Endothelial cell of umbilical vein (primary cell): ENCODE results near the gene DIABLO. TPM values are rescaled to one million over a fixed set of nuclear protein-coding genes. Genes with fewer than 3 reads are reported as not detected.

Source experiments
- BruUV-seq: library from RNA; stranded (reverse); fragments of 400-500 nt; replicated peaks from 2 replicates; lab custom pipeline; 2021; lab: Mats Ljungman, UMichigan
- CTCF ChIA-PET: fragments of 300-600, 350-600 bp; sonication (Branson Sonifier 250); formaldehyde crosslinking; loops from one replicate; lab custom pipeline; 2021; ENCODE audit warnings: antibody characterized with exemption, inconsistent platforms; lab: Charles Lee
- POLR2A ChIA-PET: fragments of 300-600, 350-600 bp; sonication (Branson Sonifier 250); formaldehyde crosslinking; loops from one replicate; lab custom pipeline; 2021; ENCODE audit warnings: antibody characterized with exemption, inconsistent platforms; lab: Charles Lee
- DNase-seq: peaks from one replicate; pipeline ENCODE4 v3.0.0-alpha.2; 2011; ENCODE audit warnings: low read depth, low spot score
- FAIRE-seq: peaks from 2 replicates; lab custom pipeline; 2011; peaks lifted over from hg19 to GRCh38; lab: Jason Lieb, UNC
- H2AFZ ChIP-seq: 2 replicates; pipeline ENCODE4 v1.6.0; 2012; ENCODE audit warnings: low read depth, low read length, control low read depth, inconsistent platforms
- H3K27ac ChIP-seq: 2 replicates; pipeline ENCODE4 v1.5.1; 2011; ENCODE audit warnings: low read depth, mild to moderate bottlenecking, control low read depth, low read length, moderate library complexity; ENCODE audit not compliant: insufficient read depth
- H3K27me3 ChIP-seq, 2 experiments: 2 replicates each; pipeline versions ENCODE4 v1.6.0 to v1.6.1; 2011; ENCODE audit warnings: low read length in 2 of 2, mixed read lengths in 1 of 2; ENCODE audit not compliant: control insufficient read depth in 2 of 2, insufficient read depth in 2 of 2
- H3K36me3 ChIP-seq, 2 experiments: 2 replicates in 1 of 2; 3 replicates in 1 of 2; pipeline ENCODE4 v1.5.1; 2011; ENCODE audit warnings: low read length in 2 of 2, mild to moderate bottlenecking in 1 of 2, moderate library complexity in 1 of 2; ENCODE audit not compliant: control insufficient read depth in 2 of 2, insufficient read depth in 2 of 2; ENCODE audit errors: extremely low read depth in 1 of 2
- H3K4me1 ChIP-seq: 3 replicates; pipeline ENCODE4 v1.5.1; 2011; ENCODE audit warnings: mild to moderate bottlenecking, low read length; ENCODE audit not compliant: control insufficient read depth, insufficient read depth; ENCODE audit errors: extremely low read depth
- H3K4me2 ChIP-seq: 2 replicates; pipeline ENCODE4 v1.6.1; 2011; ENCODE audit warnings: low read length, control low read depth, mixed read lengths; ENCODE audit not compliant: insufficient read depth
- H3K4me3 ChIP-seq, 3 experiments: fragments of 200-600 bp in 1 of 3; sonication (generic), shearing (Covaris generic) in 1 of 3; replicated peaks in 1 of 3; 2 replicates each; pipeline ENCODE4 v1.5.1; 2011 to 2016; ENCODE audit warnings: control low read depth in 3 of 3, low read length in 3 of 3, mild to moderate bottlenecking in 2 of 3, inconsistent platforms in 1 of 3, low read depth in 1 of 3, moderate library complexity in 1 of 3; ENCODE audit not compliant: insufficient read depth in 1 of 3
- H3K79me2 ChIP-seq: 2 replicates; pipeline ENCODE4 v1.6.0; 2012; ENCODE audit warnings: low read length, inconsistent platforms; ENCODE audit not compliant: control insufficient read depth, insufficient read depth
- H3K9ac ChIP-seq: replicated peaks from 2 replicates; pipeline ENCODE3; 2011; ENCODE audit warnings: low read length, control low read depth; ENCODE audit not compliant: insufficient read depth; ENCODE audit errors: extremely low read depth
- H3K9me1 ChIP-seq: replicated peaks from 3 replicates; pipeline ENCODE4 v1.6.0; 2011; ENCODE audit warnings: mild to moderate bottlenecking, low read length; ENCODE audit not compliant: control insufficient read depth, insufficient read depth; ENCODE audit errors: extremely low read depth
- H3K9me3 ChIP-seq: replicated peaks from 2 replicates; pipeline ENCODE4 v1.5.1; 2012; ENCODE audit warnings: low read length, inconsistent platforms; ENCODE audit not compliant: control insufficient read depth, insufficient read depth
- H4K20me1 ChIP-seq: replicated peaks from 2 replicates; pipeline ENCODE3; 2011; ENCODE audit warnings: mild to moderate bottlenecking, low read length; ENCODE audit not compliant: control insufficient read depth, insufficient read depth; ENCODE audit errors: extremely low read depth
- EZH2 ChIP-seq: IDR thresholded peaks from 2 replicates; pipeline ENCODE4 v1.6.1; 2012; ENCODE audit warnings: borderline replicate concordance, low read depth, mild to moderate bottlenecking, moderate library complexity, low read length, inconsistent platforms; ENCODE audit not compliant: severe bottlenecking
- FOS ChIP-seq: IDR thresholded peaks from 2 replicates; pipeline ENCODE4 v1.6.1; 2011; ENCODE audit warnings: mild to moderate bottlenecking, low read length, moderate library complexity, borderline replicate concordance; ENCODE audit not compliant: insufficient read depth
- GATA2 ChIP-seq: IDR thresholded peaks from 2 replicates; pipeline ENCODE4 v1.7.0; 2011; ENCODE audit warnings: low read depth, mild to moderate bottlenecking, moderate library complexity, mixed read lengths, low read length; ENCODE audit not compliant: insufficient read length, insufficient read depth
- JUN ChIP-seq: IDR thresholded peaks from 2 replicates; pipeline ENCODE4 v1.6.1; 2011; ENCODE audit warnings: borderline replicate concordance, low read depth; ENCODE audit not compliant: insufficient read length, insufficient read depth
- MYC ChIP-seq: IDR thresholded peaks from one replicate; pipeline ENCODE4 v1.6.1; 2011; ENCODE audit warnings: mild to moderate bottlenecking, low read depth, low read length
- POLR2A ChIP-seq: IDR thresholded peaks from 2 replicates; pipeline ENCODE4 v1.6.1; 2012; ENCODE audit warnings: low read depth, mild to moderate bottlenecking, control low read depth, low read length
- POLR2AphosphoS5 ChIP-seq: IDR thresholded peaks from 2 replicates; pipeline ENCODE4 v1.6.1; 2012; ENCODE audit warnings: low read depth, mild to moderate bottlenecking, control low read depth, low read length, moderate library complexity; ENCODE audit not compliant: insufficient read depth
- dilution Hi-C: fragments of 300-500 bp; cut with MboI; formaldehyde crosslinking; loops from one replicate; pipeline ENCODE4 v1.15.0; 2019; ENCODE audit warnings: low sequenced_read_pairs; ENCODE audit not compliant: extremely low pct_ligation_motif_present
- intact Hi-C: fragments of 100-400 bp; cut with micrococcal nuclease; formaldehyde crosslinking; loops from one replicate; pipeline ENCODE4 v1.10.0; 2022
- polyA plus RNA-seq, 4 experiments: library from polyadenylated mRNA; depleted of rRNA in 3 of 4; stranded (reverse) in 3 of 4; unstranded in 1 of 4; fragments of >200 nt; gene quantifications; 2 replicates each; pipeline versions ENCODE4 v1.2.1 to v1.2.3, GENCODE V29; 2011 to 2012; ENCODE audit warnings: missing spikeins in 1 of 4
- total RNA-seq: library from RNA; stranded (reverse); gene quantifications from 2 replicates; pipeline ENCODE4 v1.2.3, GENCODE V29; 2021
- TF ChIP-seq, protein P1 (sequence below): IDR thresholded peaks from 2 replicates; pipeline ENCODE4 v1.6.1; 2011; ENCODE audit not compliant: insufficient read depth, insufficient read length
- TF ChIP-seq, protein P2 (sequence below), 2 donors: IDR thresholded peaks; 1 replicate in 1 of 2; 2 replicates in 1 of 2; pipeline ENCODE4 v1.5.1; 2011; ENCODE audit warnings: low read length in 2 of 2, mild to moderate bottlenecking in 2 of 2, moderate library complexity in 2 of 2, control low read depth in 1 of 2, inconsistent platforms in 1 of 2, low read depth in 1 of 2; ENCODE audit not compliant: insufficient read depth in 1 of 2; ENCODE audit errors: extremely low read depth in 1 of 2

DIABLO gene
- total and polyA plus RNA-seq, 2 donors (not counting 3 experiments of a cell fraction or from before 2014, with no cell fraction given) = 49.9 to 55.4 TPM

DNA sequence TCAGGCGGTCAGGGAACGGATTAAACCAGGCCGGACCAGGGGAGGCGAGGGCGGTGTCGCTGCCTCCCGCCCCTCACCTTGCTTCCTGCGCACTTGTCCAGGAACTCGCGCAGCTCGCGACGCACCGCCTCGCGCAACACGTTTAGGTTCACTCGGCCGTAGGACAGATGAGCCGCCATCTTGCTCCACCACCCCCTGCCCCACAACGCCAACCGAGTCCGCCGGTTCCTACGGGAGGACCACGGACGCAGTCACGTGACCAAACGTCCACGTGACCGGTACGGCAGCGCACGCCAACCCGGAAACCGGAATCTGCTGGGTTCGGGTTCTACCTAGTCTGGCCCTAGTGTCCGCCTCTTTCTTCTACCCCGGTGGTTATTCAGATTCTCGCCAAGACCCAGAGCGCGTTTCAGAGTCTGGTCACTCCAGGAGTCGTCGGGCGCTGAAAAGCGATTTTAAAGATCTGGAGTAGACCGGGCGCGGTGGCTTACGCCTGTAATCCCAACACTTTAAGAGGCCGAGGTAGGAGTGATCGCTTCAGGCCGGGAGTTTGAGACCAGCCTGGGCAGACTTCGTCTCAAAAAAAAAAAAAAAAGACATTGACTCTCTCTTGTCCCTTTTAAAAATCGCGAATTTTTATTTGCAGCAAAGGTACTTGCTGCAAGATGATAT lies 40.5 kb upstream of the DIABLO start, which contains the start of gene VPS33A:
Gene VPS33A, minus strand, starts transcription at position 265 of the 672 bp plus-strand sequence. Its CDS starts 86 bp downstream, at position 179.
- Histone ChIP-seq H3K9me3 (no peaks in the 10 kb centered on the region), H3K4me1 (peaks cover 12% of the 10 kb centered on the region), H4K20me1 (no peaks in the 10 kb centered on the region), H3K4me3 (peak within 1 kb of the TSS; percentile 48 to 86 (median 66)), H2AFZ (peak within 1 kb of the TSS; percentile 42), H3K4me2 (peak within 1 kb of the TSS; percentile 76), H3K79me2 (peaks cover 3% of the 10 kb centered on the region), H3K9ac (peak within 1 kb of the TSS; percentile 89), H3K27me3 (no peaks in the 10 kb centered on the region), H3K36me3 (peaks cover 1 to 2% of the 10 kb centered on the region in 2 experiments), H3K9me1 (no peaks in the 10 kb centered on the region), H3K27ac (peak within 1 kb of the TSS; percentile 59)
- CTCF ChIA-PET = interaction anchor here (0.7 kb wide), 1 partner anchor 89 kb away, joined by 3 read pairs; no protein-coding TSS in a partner anchor
- POLR2A ChIA-PET = interaction anchor here (0.7 kb wide), 3 partner anchors 220 to 989 kb away, joined by 4 to 5 read pairs (median 4); no protein-coding TSS in a partner anchor
- no peak for TF ChIP-seq MYC
- no peak for TF ChIP-seq FOS
- TF ChIP-seq, protein P1, sequence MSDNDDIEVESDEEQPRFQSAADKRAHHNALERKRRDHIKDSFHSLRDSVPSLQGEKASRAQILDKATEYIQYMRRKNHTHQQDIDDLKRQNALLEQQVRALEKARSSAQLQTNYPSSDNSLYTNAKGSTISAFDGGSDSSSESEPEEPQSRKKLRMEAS = peak; percentile 99
- TF ChIP-seq POLR2A = peak; percentile 91
- peak; percentile 89 for TF ChIP-seq POLR2AphosphoS5
- TF ChIP-seq GATA2 = no peak
- TF ChIP-seq EZH2 = no peak
- TF ChIP-seq JUN = no peak
- TF ChIP-seq, protein P2, sequence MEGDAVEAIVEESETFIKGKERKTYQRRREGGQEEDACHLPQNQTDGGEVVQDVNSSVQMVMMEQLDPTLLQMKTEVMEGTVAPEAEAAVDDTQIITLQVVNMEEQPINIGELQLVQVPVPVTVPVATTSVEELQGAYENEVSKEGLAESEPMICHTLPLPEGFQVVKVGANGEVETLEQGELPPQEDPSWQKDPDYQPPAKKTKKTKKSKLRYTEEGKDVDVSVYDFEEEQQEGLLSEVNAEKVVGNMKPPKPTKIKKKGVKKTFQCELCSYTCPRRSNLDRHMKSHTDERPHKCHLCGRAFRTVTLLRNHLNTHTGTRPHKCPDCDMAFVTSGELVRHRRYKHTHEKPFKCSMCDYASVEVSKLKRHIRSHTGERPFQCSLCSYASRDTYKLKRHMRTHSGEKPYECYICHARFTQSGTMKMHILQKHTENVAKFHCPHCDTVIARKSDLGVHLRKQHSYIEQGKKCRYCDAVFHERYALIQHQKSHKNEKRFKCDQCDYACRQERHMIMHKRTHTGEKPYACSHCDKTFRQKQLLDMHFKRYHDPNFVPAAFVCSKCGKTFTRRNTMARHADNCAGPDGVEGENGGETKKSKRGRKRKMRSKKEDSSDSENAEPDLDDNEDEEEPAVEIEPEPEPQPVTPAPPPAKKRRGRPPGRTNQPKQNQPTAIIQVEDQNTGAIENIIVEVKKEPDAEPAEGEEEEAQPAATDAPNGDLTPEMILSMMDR (IDR thresholded peaks at IDR 0.05; ENCODE audit: extremely low read depth in 1 of 2, insufficient read depth in 1 of 2, low read depth in 1 of 2, low read length in 2 of 2) = no peak
- intact Hi-C loops = loop anchor here (1.0 kb wide), 1 partner anchor 40 kb away; the partner anchor contains the start of gene DIABLO
- DNase-seq = peak; percentile 97
- FAIRE-seq = peak; percentile 97
- BruUV-seq = TSS peak; percentile 94
- dilution Hi-C loops = no loop called here
